Osteocyte (in vitro differentiated cells): ENCODE data around the gene RPS3A. TPM values are rescaled to one million over a fixed set of nuclear protein-coding genes. Genes with fewer than 3 reads are reported as not detected.
"Not testable (repeated sequence)": the region's sequence is repeated elsewhere in the genome, so short reads cannot be mapped to it uniquely, and the experiment has no call there.

Experiments used
- DNase-seq: peaks from one replicate; pipeline ENCODE4 v3.0.0; 2021; ENCODE audit warnings: mixed read lengths; ENCODE audit not compliant: unreplicated experiment; ENCODE audit errors: extremely low spot score
- H3K27ac Mint-ChIP-seq: one replicate; pipeline ENCODE4 v1.8.0; 2021; ENCODE audit warnings: mild to moderate bottlenecking, mixed read lengths; ENCODE audit not compliant: unreplicated experiment
- H3K27me3 Mint-ChIP-seq: one replicate; pipeline ENCODE4 v1.8.0; 2021; ENCODE audit warnings: mixed read lengths; ENCODE audit not compliant: unreplicated experiment
- H3K36me3 Mint-ChIP-seq: one replicate; pipeline ENCODE4 v1.8.0; 2021; ENCODE audit warnings: mixed read lengths; ENCODE audit not compliant: unreplicated experiment
- H3K4me1 Mint-ChIP-seq: one replicate; pipeline ENCODE4 v1.8.0; 2021; ENCODE audit warnings: mixed read lengths; ENCODE audit not compliant: unreplicated experiment
- H3K4me3 Mint-ChIP-seq: one replicate; pipeline ENCODE4 v1.8.0; 2021; ENCODE audit warnings: mild to moderate bottlenecking, moderate library complexity, mixed read lengths; ENCODE audit not compliant: unreplicated experiment
- H3K9me3 Mint-ChIP-seq: one replicate; pipeline ENCODE4 v1.8.0; 2021; ENCODE audit warnings: mixed read lengths; ENCODE audit not compliant: unreplicated experiment
- CTCF ChIP-seq: fragments of 200-600 bp; sonication (generic); IDR thresholded peaks from 2 replicates; pipeline ENCODE4 v1.5.0; 2021; ENCODE audit warnings: antibody characterized with exemption, mild to moderate bottlenecking, moderate library complexity
- long read RNA-seq: library from polyadenylated mRNA; unstranded; transcript quantifications from one replicate; pipeline ENCODE4 v2.0.0, GENCODE V29; 2021
- total RNA-seq: library from RNA; stranded (reverse); gene quantifications from 2 replicates; pipeline ENCODE4 v1.2.1, GENCODE V29; 2021

RPS3A gene
- 1,534 and 1,586 TPM in 2 replicates for total RNA-seq
- long read RNA-seq, transcript RPS3A-205 (6 exons, 674 nt), result minor isoform, 7 of 3,032 reads
- long read RNA-seq, transcript RPS3A-208 (4 exons, 576 nt), result minor isoform, 5 of 3,032 reads
- long read RNA-seq, transcript RPS3A-201 (6 exons, 934 nt), result major isoform, 2,901 of 3,032 reads
- long read RNA-seq, partial matches to known transcripts, result 67 of 3,032 reads
- long read RNA-seq, other reads (novel, unspliced or antisense), result 49 of 3,032 reads

DNA sequence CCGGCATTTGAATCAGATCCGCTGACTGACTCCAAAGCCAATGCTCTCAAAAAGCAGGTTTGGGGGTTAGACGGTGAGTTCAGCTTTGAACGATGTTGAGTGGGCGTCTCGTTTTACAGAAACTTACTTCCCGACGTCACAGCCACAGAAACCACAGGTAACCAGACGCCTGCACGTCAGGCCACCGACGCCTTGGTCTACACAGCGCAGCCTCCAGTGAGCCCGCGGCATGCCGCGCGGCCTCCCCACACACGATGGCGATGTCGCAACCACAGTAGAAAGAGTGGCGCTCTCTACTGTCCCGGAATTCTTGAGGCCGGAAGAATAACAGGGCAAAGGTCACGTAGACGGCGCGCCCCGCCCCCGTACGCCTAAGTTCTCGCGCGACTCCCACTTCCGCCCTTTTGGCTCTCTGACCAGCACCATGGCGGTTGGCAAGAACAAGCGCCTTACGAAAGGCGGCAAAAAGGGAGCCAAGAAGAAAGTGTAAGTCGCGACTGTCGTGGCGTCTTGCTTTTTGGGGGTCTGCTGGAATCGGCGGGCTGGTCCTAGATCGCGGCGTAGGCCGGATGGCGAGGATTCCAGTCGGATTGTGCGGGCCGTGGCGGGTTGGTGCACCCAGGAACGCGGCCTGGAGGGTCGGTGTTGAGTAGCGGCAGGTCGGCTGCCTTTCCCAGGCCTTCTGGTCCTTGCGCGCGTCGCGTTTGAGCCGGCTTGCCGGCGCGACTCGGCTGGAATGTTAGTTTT, at the start of gene RPS3A:
TSS of gene RPS3A (plus strand) at position 400 of the 747 bp plus-strand sequence. CDS start at position 425, 25 bp downstream.
- H3K27me3 Mint-ChIP-seq, result peaks cover 3% of the 10 kb centered on the region
- H3K9me3 Mint-ChIP-seq, result no peaks in the 10 kb centered on the region
- peak; percentile 86 for TF ChIP-seq CTCF
- peaks cover 34% of the 10 kb centered on the region for H3K36me3 Mint-ChIP-seq
- H3K27ac Mint-ChIP-seq, result peak within 1 kb of the TSS; percentile 98
- peaks cover 29% of the 10 kb centered on the region for H3K4me1 Mint-ChIP-seq
- DNase-seq, result peak; percentile 99
- peak within 1 kb of the TSS; percentile 96 for H3K4me3 Mint-ChIP-seq

DNA sequence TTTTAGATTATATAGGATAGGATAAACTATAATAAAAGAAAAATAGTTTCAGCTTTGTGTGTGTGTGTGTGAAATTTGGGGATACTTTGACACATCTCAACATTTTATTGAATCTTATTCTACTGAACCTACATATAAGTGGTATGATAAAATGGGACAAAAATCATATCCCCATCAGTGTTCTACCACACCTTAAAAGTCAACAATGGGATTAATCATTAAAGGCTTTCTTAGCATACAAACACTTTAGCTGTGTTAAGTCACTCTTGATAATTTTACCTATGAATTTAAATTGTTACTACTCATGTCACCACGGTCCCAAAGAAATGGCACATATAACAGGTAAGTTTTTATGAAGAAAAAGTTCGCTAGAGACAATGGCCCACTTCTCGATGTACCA, 46.6 kb upstream of the RPS3A start:
- Mint-ChIP-seq H3K9me3 (peaks cover 7% of the 10 kb centered on the region), H3K27ac (no peak overlapping the region), H3K36me3 (no peaks in the 10 kb centered on the region), H3K27me3 (no peaks in the 10 kb centered on the region), H3K4me3 (no peak overlapping the region), H3K4me1 (no peaks in the 10 kb centered on the region)
- no peak for TF ChIP-seq CTCF
- DNase-seq, result no peak

- TF ChIP-seq CTCF, result no peak
- Mint-ChIP-seq H3K4me3 (no peak overlapping the region), H3K36me3 (no peaks in the 10 kb centered on the region), H3K27me3 (no peaks in the 10 kb centered on the region), H3K4me1 (no peaks in the 10 kb centered on the region), H3K27ac (no peak overlapping the region), H3K9me3 (peaks cover 7% of the 10 kb centered on the region)
- DNase-seq, result no peak
These were observed 43.9 kb upstream of the RPS3A start for GRCh38 chr4:151055539-151055938.

GRCh38 chr4:151063143-151063542, 36.3 kb upstream of the RPS3A start:
- not testable (repeated sequence) for DNase-seq, H3K4me3 Mint-ChIP-seq, H3K27ac Mint-ChIP-seq, H3K36me3 Mint-ChIP-seq, H3K27me3 Mint-ChIP-seq, H3K9me3 Mint-ChIP-seq, H3K4me1 Mint-ChIP-seq

- DNase-seq, result no peak
- TF ChIP-seq CTCF, result no peak
These were observed 32.0 kb upstream of the RPS3A start for GRCh38 chr4:151067316-151067970.

More at GRCh38 chr4:151067316-151067970, 32.0 kb upstream of the RPS3A start:
- no peaks in the 10 kb centered on the region for H3K4me1 Mint-ChIP-seq
- peaks cover 18% of the 10 kb centered on the region for H3K27me3 Mint-ChIP-seq
- no peaks in the 10 kb centered on the region for H3K36me3 Mint-ChIP-seq
- no peak overlapping the region for H3K27ac Mint-ChIP-seq
- no peaks in the 10 kb centered on the region for H3K9me3 Mint-ChIP-seq
- H3K4me3 Mint-ChIP-seq, result no peak overlapping the region
